HG02943 (cell line): ENCODE results near the gene NDUFC2.
"Not testable (repeated sequence)": the region's sequence is repeated elsewhere in the genome, so short reads cannot be mapped to it uniquely, and the experiment has no call there.

ENCODE experiments used
- ATAC-seq: cut with Tn5 transposase; IDR thresholded peaks from one replicate; pipeline ENCODE4 v1.9.1; 2021; ENCODE audit warnings: mild to moderate bottlenecking, low read depth, moderate library complexity; ENCODE audit not compliant: unreplicated experiment

The NDUFC2 gene

DNA sequence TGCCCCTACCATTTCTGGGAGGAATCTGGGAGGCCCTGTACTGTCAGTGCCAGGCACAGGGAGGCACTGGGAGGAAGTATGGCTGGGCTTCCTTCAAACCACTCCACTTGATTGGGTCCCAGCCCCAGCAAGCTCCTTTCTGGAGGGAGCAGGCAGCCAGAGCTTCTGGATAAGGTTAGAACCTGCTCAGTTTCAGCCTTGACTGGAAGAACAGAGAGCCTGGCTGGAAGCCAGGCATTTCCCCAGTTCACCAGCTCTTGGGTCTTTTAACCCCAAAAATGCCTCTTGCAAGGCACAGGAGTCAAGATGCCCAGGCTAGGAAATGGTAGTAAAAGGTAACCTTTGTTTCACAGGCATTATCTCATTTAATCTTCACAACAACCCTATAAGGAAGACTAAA is 47.6 kb downstream of the NDUFC2 start:
- ATAC-seq = no peak

GRCh38 chr11:78031629-78032028 is 48.0 kb downstream of the NDUFC2 start:
- no peak for ATAC-seq

- ATAC-seq = no peak
These were observed 49.0 kb downstream of the NDUFC2 start for GRCh38 chr11:78030429-78031325.

GRCh38 chr11:78028423-78028822 is 51.2 kb downstream of the NDUFC2 start:
- ATAC-seq = not testable (repeated sequence)

GRCh38 chr11:78027759-78028158 is 51.9 kb downstream of the NDUFC2 start:
- no peak for ATAC-seq

GRCh38 chr11:78025378-78025777 is 54.3 kb downstream of the NDUFC2 start:
- ATAC-seq = no peak

DNA sequence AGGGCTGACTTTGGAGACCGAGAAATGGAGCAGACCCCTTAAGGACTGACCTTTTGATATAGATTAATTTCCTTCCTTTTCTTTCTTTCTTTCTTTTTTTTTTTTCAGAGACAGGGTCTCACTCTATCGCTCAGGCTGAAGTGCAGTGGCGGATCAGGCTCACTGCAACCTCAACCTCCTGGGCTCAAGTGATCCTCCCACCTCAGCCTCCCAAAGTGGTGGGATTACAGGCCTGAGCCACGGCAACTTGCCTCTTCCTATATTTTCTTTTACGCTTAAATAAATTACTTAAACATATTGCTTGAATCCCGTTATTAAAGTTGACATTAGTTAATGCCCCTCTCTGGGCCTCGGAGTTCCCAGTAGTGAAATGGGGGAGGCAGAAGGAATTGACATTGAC is 56.2 kb downstream of the NDUFC2 start:
- ATAC-seq = no peak

DNA sequence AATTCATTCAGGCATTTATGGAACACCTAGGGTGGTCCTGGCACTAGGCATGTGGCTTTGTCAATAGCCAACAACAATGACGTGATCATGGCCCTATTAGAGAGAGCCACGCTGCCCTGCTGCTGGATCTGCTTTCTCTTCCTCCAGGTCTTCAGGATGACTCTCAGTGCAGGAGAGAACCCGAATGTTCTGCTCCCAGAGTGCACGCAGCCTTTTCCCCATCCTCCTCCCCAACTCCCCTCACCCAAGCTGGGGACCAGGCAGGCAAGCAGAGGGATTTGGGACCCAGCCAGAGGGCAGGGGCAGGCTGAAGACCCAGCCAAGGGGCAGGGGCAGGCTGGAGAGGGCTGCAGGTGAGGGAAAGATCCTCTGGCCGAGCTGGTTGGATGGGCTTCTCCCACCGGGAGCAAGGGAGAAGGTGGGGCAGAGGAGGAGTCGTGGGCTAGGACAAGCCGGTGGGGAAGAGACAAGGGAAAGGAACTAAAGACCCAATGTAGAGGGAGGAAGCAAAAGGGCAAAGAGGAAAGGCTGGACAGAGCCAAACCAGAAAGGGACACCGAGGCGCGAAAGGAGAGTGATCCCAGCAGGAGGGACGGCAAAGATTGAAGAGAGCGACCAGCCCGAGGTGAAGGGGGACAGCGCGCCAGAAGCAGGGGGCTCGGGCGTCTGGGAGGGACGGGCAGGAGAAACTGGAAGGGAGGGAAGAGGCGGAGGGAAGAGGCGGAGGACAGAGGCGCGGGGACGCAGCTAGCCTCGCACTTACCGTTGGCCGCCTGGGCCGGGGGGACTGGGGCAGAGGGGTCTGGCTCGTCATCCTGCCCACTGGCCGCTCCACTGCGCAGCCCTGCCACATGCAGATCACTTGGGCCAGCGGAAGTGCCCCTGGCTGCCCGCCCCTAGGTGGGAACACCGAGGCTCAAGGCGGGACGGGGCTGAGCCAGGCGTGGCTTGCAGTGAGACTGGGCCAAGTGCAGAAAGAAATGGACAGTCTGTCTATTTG is 57.0 kb downstream of the NDUFC2 start, which contains the start of gene KCTD14:
TSS of gene KCTD14 (minus strand) at position 880 of the 1,000 bp plus-strand sequence. CDS start at position 853, 27 bp downstream.
- no peak for ATAC-seq

- no peak for ATAC-seq
These were observed 58.1 kb downstream of the NDUFC2 start for GRCh38 chr11:78021611-78022010.

- no peak for ATAC-seq
These were observed 59.4 kb downstream of the NDUFC2 start for GRCh38 chr11:78020246-78020645.

DNA sequence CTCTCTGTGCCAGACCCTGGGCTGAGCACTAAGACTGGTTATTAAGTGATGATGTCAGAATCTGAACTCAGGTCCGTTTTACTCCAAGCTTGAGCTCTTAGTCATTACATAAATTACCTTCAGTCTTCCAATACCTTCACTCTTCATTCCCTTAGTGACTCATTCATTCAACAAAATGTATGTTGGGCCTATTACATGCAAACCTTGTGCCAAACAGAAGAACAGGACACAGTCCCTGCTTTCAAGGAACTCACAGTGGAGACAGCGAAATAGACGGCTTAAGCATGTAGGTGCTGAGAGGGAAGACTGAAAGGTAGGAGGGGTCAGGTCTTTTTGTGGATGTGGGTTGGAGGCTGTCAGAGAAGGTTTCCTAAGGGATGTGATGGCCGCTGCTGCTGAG is 59.9 kb downstream of the NDUFC2 start:
- no peak for ATAC-seq
